HepG2 (cell line): Measurements from ENCODE around the gene GALNT12. TPM values are rescaled to one million over a fixed set of nuclear protein-coding genes. Genes with fewer than 3 reads are reported as not detected.

Experiments
- BHLHE40 ChIP-seq: IDR thresholded peaks from 2 replicates; pipeline ENCODE4 v1.6.1; 2011; ENCODE audit warnings: low read length, improper control_type of control experiment
- CREB1 ChIP-seq, 2 experiments: fragments of 450-650 bp in 1 of 2; IDR thresholded peaks; 2 replicates each; pipeline ENCODE4 v1.6.1; 2016 to 2017; ENCODE audit warnings: control low read depth in 1 of 2, mild to moderate bottlenecking in 1 of 2, missing compliant biosample characterization in 1 of 2, missing genetic modification characterization in 1 of 2
- PCBP2 ChIP-seq: fragments of 200-400 bp; formaldehyde crosslinking; optimal IDR thresholded peaks from 2 replicates; pipeline ENCODE3; 2018; ENCODE audit warnings: low read length, low read depth; ENCODE audit not compliant: poor library complexity, severe bottlenecking
- PTBP1 ChIP-seq: fragments of 200-400 bp; formaldehyde crosslinking; IDR thresholded peaks from 2 replicates; pipeline ENCODE4 v1.6.1; 2018; ENCODE audit warnings: low read length, low read depth; ENCODE audit not compliant: poor library complexity, severe bottlenecking
- RBAK ChIP-seq: sonication (generic); formaldehyde crosslinking; IDR thresholded peaks from 2 replicates; pipeline ENCODE4 v1.5.1; 2020; ENCODE audit warnings: mild to moderate bottlenecking, missing genetic modification reagents
- TEAD2 ChIP-seq: sonication (generic); formaldehyde crosslinking; IDR thresholded peaks from 2 replicates; pipeline ENCODE4 v1.9.0; 2021; ENCODE audit warnings: missing genetic modification reagents
- TFE3 ChIP-seq: IDR thresholded peaks from 2 replicates; pipeline ENCODE4 v1.6.1; 2016
- ZFP82 ChIP-seq: sonication (generic); formaldehyde crosslinking; IDR thresholded peaks from 2 replicates; pipeline ENCODE4 v1.5.1; 2020; ENCODE audit warnings: mild to moderate bottlenecking, missing genetic modification reagents, borderline replicate concordance
- ZNF652 ChIP-seq: IDR thresholded peaks from 2 replicates; pipeline ENCODE4 v1.6.1; 2016; ENCODE audit warnings: low read depth, borderline replicate concordance
- ZNF777 ChIP-seq: sonication (generic); formaldehyde crosslinking; IDR thresholded peaks from 2 replicates; pipeline ENCODE4 v1.4.0; 2020; ENCODE audit warnings: missing genetic modification reagents
- ZNF781 ChIP-seq: sonication (generic); formaldehyde crosslinking; IDR thresholded peaks from 2 replicates; pipeline ENCODE4 v1.5.1; 2020; ENCODE audit warnings: borderline replicate concordance, mild to moderate bottlenecking, missing genetic modification reagents; ENCODE audit errors: not compliant biosample characterization
- ZXDC ChIP-seq: sonication (generic); formaldehyde crosslinking; IDR thresholded peaks from 2 replicates; pipeline ENCODE4 v1.5.0; 2020; ENCODE audit warnings: mild to moderate bottlenecking, missing genetic modification reagents
- polyA plus RNA-seq, 8 experiments: library from polyadenylated mRNA; depleted of rRNA in 3 of 8; stranded (reverse) in 7 of 8; unstranded in 1 of 8; fragments of >200 nt; fragmentation: Illumina TruSeq in 4 of 8; extraction: Trizol in 4 of 8; gene quantifications; 2 replicates each; pipeline versions ENCODE4 v1.2.1 to v1.2.3, GENCODE V29; 2011 to 2016; ENCODE audit warnings: low read depth in 4 of 8, missing spikeins in 1 of 8, mixed read lengths in 1 of 8; ENCODE audit not compliant: insufficient read depth in 1 of 8
- total RNA-seq, 5 experiments: library from RNA; depleted of rRNA; stranded (reverse); fragments of >200 nt; fragmentation: Illumina TruSeq; extraction: Trizol; gene quantifications; 2 replicates each; pipeline ENCODE4 v1.2.3, GENCODE V29; 2016; ENCODE audit warnings: low read depth in 1 of 5
- TF ChIP-seq, protein P1 (sequence below): IDR thresholded peaks from 2 replicates; pipeline ENCODE4 v1.4.0; 2020; ENCODE audit warnings: mild to moderate bottlenecking, missing genetic modification reagents
- TF ChIP-seq, protein P2 (sequence below): IDR thresholded peaks from 2 replicates; pipeline ENCODE4 v1.6.1; 2016
- TF ChIP-seq, protein P3 (sequence below): sonication (generic); formaldehyde crosslinking; IDR thresholded peaks from 2 replicates; pipeline ENCODE4 v1.4.0; 2020; ENCODE audit warnings: mild to moderate bottlenecking, missing genetic modification reagents, borderline replicate concordance

Gene GALNT12
- total and polyA plus RNA-seq, 2 of the 13 experiments (the other 11 are each of a cell fraction or from before 2014, with no cell fraction given) = 0.07 TPM; not detected in 1

DNA sequence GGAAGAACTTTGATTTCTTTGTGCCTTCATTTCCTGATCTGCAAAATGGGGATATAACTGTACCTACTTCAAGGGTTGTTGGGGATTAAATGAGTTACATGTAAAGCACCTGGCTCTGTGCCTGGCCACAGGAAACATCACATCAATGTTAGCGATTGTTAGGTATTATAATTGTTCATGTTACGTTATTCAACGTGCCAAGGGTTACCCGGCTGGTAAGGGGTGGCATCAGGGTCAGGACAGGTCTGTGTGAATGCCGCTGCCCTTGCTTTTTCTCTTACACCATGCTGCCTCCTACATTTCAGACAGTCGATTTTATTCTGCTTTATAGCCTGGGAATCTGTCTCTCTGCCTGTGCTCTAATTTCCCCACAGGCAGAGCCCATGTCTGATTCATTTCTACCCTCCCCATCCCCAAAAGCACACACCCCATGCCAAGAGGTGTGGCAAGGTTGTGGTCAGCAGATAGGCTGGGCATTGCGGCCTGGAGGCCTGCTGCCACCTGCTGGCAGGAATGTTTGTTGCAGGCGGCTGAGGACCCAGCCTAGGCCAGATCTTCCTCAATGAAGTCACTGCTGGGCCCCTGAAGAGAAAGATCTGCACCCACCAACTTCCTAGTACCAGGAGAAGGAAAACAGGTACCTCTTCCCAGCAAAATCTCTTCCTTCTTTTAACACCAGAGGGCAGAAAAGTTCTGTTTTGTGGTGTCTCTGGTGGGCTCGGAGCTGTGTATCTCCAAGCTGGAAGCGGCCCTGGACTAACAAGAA lies 16.4 kb upstream of the GALNT12 start (continued):
- TF ChIP-seq, protein P1, sequence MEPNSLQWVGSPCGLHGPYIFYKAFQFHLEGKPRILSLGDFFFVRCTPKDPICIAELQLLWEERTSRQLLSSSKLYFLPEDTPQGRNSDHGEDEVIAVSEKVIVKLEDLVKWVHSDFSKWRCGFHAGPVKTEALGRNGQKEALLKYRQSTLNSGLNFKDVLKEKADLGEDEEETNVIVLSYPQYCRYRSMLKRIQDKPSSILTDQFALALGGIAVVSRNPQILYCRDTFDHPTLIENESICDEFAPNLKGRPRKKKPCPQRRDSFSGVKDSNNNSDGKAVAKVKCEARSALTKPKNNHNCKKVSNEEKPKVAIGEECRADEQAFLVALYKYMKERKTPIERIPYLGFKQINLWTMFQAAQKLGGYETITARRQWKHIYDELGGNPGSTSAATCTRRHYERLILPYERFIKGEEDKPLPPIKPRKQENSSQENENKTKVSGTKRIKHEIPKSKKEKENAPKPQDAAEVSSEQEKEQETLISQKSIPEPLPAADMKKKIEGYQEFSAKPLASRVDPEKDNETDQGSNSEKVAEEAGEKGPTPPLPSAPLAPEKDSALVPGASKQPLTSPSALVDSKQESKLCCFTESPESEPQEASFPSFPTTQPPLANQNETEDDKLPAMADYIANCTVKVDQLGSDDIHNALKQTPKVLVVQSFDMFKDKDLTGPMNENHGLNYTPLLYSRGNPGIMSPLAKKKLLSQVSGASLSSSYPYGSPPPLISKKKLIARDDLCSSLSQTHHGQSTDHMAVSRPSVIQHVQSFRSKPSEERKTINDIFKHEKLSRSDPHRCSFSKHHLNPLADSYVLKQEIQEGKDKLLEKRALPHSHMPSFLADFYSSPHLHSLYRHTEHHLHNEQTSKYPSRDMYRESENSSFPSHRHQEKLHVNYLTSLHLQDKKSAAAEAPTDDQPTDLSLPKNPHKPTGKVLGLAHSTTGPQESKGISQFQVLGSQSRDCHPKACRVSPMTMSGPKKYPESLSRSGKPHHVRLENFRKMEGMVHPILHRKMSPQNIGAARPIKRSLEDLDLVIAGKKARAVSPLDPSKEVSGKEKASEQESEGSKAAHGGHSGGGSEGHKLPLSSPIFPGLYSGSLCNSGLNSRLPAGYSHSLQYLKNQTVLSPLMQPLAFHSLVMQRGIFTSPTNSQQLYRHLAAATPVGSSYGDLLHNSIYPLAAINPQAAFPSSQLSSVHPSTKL (CRISPR knock-in tag) = 0 out of 2 replicates have a peak, but pooled peaks have one; percentile 17
- no peak for TF ChIP-seq CREB1 (IDR thresholded peaks at IDR 0.05)
- no peak for TF ChIP-seq CREB1 (CRISPR knock-in tag; IDR thresholded peaks at IDR 0.05)
- no peak for TF ChIP-seq ZXDC (CRISPR knock-in tag)
- no peak for TF ChIP-seq ZNF781 (CRISPR knock-in tag)
- no peak for TF ChIP-seq TFE3
- TF ChIP-seq, protein P2, sequence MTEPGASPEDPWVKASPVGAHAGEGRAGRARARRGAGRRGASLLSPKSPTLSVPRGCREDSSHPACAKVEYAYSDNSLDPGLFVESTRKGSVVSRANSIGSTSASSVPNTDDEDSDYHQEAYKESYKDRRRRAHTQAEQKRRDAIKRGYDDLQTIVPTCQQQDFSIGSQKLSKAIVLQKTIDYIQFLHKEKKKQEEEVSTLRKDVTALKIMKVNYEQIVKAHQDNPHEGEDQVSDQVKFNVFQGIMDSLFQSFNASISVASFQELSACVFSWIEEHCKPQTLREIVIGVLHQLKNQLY = no peak
- TF ChIP-seq, protein P3, sequence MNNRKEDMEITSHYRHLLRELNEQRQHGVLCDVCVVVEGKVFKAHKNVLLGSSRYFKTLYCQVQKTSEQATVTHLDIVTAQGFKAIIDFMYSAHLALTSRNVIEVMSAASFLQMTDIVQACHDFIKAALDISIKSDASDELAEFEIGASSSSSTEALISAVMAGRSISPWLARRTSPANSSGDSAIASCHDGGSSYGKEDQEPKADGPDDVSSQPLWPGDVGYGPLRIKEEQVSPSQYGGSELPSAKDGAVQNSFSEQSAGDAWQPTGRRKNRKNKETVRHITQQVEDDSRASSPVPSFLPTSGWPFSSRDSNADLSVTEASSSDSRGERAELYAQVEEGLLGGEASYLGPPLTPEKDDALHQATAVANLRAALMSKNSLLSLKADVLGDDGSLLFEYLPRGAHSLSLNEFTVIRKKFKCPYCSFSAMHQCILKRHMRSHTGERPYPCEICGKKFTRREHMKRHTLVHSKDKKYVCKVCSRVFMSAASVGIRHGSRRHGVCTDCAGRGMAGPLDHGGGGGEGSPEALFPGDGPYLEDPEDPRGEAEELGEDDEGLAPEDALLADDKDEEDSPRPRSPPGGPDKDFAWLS (CRISPR knock-in tag) = no peak
- no peak for TF ChIP-seq ZNF777 (CRISPR knock-in tag)
- TF ChIP-seq ZNF652 (CRISPR knock-in tag) = no peak
- TF ChIP-seq ZFP82 = no peak
- TF ChIP-seq RBAK = no peak
- TF ChIP-seq BHLHE40 = 0 out of 2 replicates have a peak, but pooled peaks have one; percentile 13
- 0 out of 2 replicates have a peak, but pooled peaks have one; percentile 36 for TF ChIP-seq TEAD2
- no peak for TF ChIP-seq PCBP2
- no peak for TF ChIP-seq PTBP1
